Common myeloid progenitor, CD34-positive (primary cell): ENCODE data around the gene TRIM39. TPM values are rescaled to one million over a fixed set of nuclear protein-coding genes. Genes with fewer than 3 reads are reported as not detected.
"Not testable (repeated sequence)": the region's sequence is repeated elsewhere in the genome, so short reads cannot be mapped to it uniquely, and the experiment has no call there.

Source experiments
- CTCF ChIA-PET: fragments of 350-600 bp; sonication (Branson Sonifier 250); formaldehyde crosslinking; loops from one replicate; lab custom pipeline; 2021; ENCODE audit warnings: antibody characterized with exemption; lab: Charles Lee
- POLR2A ChIA-PET: fragments of 350-600 bp; sonication (Branson Sonifier 250); formaldehyde crosslinking; loops from one replicate; lab custom pipeline; 2021; ENCODE audit warnings: antibody characterized with exemption; lab: Charles Lee
- DNase-seq, 3 donors: peaks; one replicate each; pipeline versions ENCODE4 v3.0.0 to v3.0.0-alpha.2; 2013
- H3K27ac ChIP-seq, 2 experiments: 1 replicate in 1 of 2; 2 replicates in 1 of 2; pipeline ENCODE4 v1.7.0; 2013; ENCODE audit warnings: inconsistent platforms in 2 of 2, low read length in 2 of 2, mild to moderate bottlenecking in 2 of 2, low read depth in 1 of 2, moderate library complexity in 1 of 2; ENCODE audit not compliant: severe bottlenecking in 2 of 2, insufficient read depth in 1 of 2, poor library complexity in 1 of 2
- H3K27me3 ChIP-seq, 5 experiments: replicated peaks in 2 of 5; 1 replicate in 3 of 5; 2 replicates in 2 of 5; pipeline versions ENCODE4 v1.6.1 to v1.7.0; 2013; ENCODE audit warnings: low read length in 4 of 5, mild to moderate bottlenecking in 2 of 5, moderate library complexity in 2 of 5, inconsistent platforms in 1 of 5; ENCODE audit not compliant: insufficient read depth in 5 of 5, control insufficient read depth in 4 of 5
- H3K36me3 ChIP-seq, 4 experiments: 1 replicate in 2 of 4; 2 replicates in 2 of 4; pipeline versions ENCODE4 v1.6.1 to v1.7.0; 2013; ENCODE audit warnings: low read length in 3 of 4, control low read depth in 1 of 4, mild to moderate bottlenecking in 1 of 4; ENCODE audit not compliant: control insufficient read depth in 4 of 4, insufficient read depth in 4 of 4
- H3K4me1 ChIP-seq, 4 experiments: 1 replicate in 3 of 4; 2 replicates in 1 of 4; pipeline versions ENCODE4 v1.6.1 to v1.7.1; 2013; ENCODE audit warnings: low read length in 3 of 4, mild to moderate bottlenecking in 3 of 4, control low read depth in 1 of 4, inconsistent platforms in 1 of 4, moderate library complexity in 1 of 4; ENCODE audit not compliant: control insufficient read depth in 4 of 4, insufficient read depth in 4 of 4; ENCODE audit errors: control extremely low read depth in 1 of 4
- H3K4me3 ChIP-seq, 7 experiments: 1 replicate in 4 of 7; 2 replicates in 3 of 7; pipeline versions ENCODE4 v1.5.1 to v1.7.0; 2013; ENCODE audit warnings: mild to moderate bottlenecking in 7 of 7, low read length in 6 of 7, moderate library complexity in 6 of 7, inconsistent platforms in 2 of 7, low read depth in 2 of 7, control low read depth in 1 of 7; ENCODE audit not compliant: insufficient read depth in 4 of 7, control insufficient read depth in 1 of 7; ENCODE audit errors: extremely low read depth in 1 of 7
- H3K9me3 ChIP-seq, 5 experiments: 1 replicate in 4 of 5; 2 replicates in 1 of 5; pipeline versions ENCODE4 v1.6.1 to v1.7.1; 2013; ENCODE audit warnings: low read length in 4 of 5, mild to moderate bottlenecking in 2 of 5, inconsistent platforms in 1 of 5, low read depth in 1 of 5, moderate library complexity in 1 of 5; ENCODE audit not compliant: control insufficient read depth in 4 of 5, insufficient read depth in 2 of 5; ENCODE audit errors: control extremely low read depth in 1 of 5
- WGBS: methylation state at CpG from one replicate; pipeline ENCODE4 v1.1.5; 2013; ENCODE audit not compliant: insufficient coverage; 5-methylcytosine and 5-hydroxymethylcytosine counted together
- polyA plus RNA-seq: library from polyadenylated mRNA; unstranded; fragments of 120-200 nt; gene quantifications from one replicate; pipeline ENCODE4 v1.2.1, GENCODE V29; 2013

TRIM39 gene
- 14.4 TPM for polyA plus RNA-seq

DNA sequence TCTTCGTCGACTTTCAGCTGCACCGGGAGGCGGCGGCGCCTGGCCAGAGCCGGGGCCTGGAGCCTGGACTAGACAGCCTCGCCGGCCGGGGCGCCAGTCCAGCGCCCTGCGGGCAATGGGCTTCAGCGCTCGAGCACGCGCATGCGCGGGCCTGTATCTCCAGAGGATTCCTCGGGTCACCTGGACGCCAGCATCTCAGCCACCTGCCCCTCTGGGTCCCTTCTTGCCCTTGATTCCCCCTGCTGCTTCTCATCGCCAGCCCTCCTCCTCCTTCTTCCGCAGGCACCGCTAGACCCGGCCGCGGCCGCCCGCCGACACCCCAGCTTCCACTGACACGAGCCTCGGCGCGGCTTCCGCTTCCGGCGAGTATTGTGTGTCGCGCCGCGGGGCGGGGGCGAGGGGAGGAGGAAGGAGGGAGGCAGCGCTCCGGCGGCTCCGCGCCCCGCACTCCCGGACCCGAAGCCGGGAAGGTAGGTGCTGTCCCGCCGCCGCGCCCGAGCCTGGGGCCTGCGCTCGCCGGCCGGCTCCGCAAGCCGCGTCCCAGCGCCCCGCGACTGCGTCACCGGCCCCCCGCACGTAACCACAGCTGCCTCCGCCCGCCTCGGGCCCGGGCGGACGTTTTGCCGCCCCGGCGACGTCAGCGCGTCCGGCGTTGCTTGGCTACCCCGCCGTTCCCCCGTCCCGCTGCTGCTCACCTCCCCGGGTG is at the start of gene TRIM39:
Gene TRIM39 (plus strand): TSS at position 402 of the 706 bp plus-strand sequence. CDS start 2,391 bp downstream, outside the sequence.
- Histone ChIP-seq H3K27ac (peak within 1 kb of the TSS; percentile 87 to 96), H3K36me3 (peaks cover 7 to 24% (median 18%) of the 10 kb centered on the region in 4 experiments), H3K4me3 (peak within 1 kb of the TSS; percentile 78 to 96 (median 90)), H3K27me3 (no peaks in the 10 kb centered on the region), H3K9me3 (no peaks in the 10 kb centered on the region), H3K4me1 (peaks cover 12 to 35% (median 28%) of the 10 kb centered on the region in 4 experiments)
- peak; percentile 86 to 93 (median 89) for DNase-seq
- ChIA-PET CTCF (interaction anchor here (1.2 to 1.4 kb wide), 3 partner anchors 9 to 13 kb away, joined by 4 to 5 read pairs (median 4); no protein-coding TSS in a partner anchor), POLR2A (no interaction called here)
- WGBS: under 1% methylated on average over 61 of the region's 90 CpGs

DNA sequence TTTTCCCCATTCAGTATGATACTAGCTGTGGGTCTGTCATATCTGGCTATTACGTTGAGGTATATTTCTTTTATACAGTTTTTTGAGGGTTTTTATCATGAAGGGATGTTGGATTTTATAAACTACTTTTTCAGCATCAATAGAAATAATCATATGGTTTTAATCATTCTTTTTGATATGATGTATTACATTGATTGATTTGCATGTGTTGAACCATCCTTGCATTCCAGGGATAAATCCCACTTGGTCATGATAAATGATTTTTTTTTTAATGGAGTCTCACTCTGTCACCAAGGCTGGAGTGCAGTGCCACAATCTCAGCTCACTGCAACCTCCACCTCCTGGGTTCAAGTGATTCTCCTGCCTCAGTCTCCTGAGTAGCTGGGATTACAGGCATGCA is 45.7 kb upstream of the TRIM39 start:
- H3K27ac ChIP-seq, H3K36me3 ChIP-seq, H3K27me3 ChIP-seq, POLR2A ChIA-PET, H3K4me3 ChIP-seq, H3K4me1 ChIP-seq, CTCF ChIA-PET: not testable (repeated sequence)
- DNase-seq: peak in 2 of 3 donors; percentile 26 to 48
- no CpG with 5 or more reads among the region's 1 CpG for WGBS
- H3K9me3 ChIP-seq: peaks cover 4 to 71% (median 42%) of the 10 kb centered on the region in 5 experiments

DNA sequence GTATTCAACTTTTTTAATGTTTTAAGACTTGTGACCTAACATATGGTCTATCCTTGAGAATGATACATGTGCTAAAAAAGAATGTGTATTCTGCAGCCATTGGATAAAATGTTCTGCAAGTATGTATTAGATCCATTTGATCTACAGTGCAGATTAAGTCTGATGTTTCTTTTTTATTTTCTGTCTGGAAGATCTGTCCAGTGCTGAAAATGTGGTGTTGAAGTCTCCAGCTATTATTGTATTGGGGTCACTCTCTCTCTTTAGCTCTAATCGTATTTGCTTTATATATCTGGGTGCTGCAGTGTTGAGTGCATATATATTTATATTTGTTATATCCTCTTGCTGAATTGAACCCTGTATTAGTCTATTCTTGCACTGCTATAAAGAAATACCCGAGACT is 44.2 kb upstream of the TRIM39 start:
- no peaks in the 10 kb centered on the region for H3K4me1 ChIP-seq
- no CpG with 5 or more reads among the region's 2 CpGs for WGBS
- H3K9me3 ChIP-seq: peaks cover 6 to 81% (median 46%) of the 10 kb centered on the region in 5 experiments
- no peaks in the 10 kb centered on the region for H3K36me3 ChIP-seq
- POLR2A ChIA-PET: no interaction called here
- CTCF ChIA-PET: no interaction called here
- DNase-seq: no peak
- no peak overlapping the region for H3K27ac ChIP-seq
- no peaks in the 10 kb centered on the region for H3K27me3 ChIP-seq
- no peak overlapping the region for H3K4me3 ChIP-seq

DNA sequence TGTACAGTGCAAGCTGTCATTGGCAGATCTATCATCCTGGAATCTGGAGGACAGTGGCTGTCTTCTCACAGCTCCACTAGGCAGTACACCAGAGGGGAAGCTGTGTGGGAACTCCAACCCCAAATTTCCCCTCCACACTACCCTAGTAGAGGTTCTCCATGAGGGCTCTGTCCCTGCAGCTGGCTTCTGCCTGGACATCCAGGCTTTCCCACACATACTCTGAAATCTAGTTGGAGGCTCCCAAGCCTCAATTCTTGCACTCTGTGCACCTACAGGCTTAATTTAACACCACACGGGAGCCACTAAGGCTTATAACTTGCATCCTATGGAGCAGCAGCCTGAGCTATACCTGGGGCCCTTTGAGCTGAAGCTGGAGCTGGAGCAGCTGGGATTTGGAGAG is 43.0 kb upstream of the TRIM39 start:
- H3K9me3 ChIP-seq: peaks cover 6 to 84% (median 52%) of the 10 kb centered on the region in 5 experiments
- peaks cover 4 to 6% (median 5%) of the 10 kb centered on the region in 4 experiments for H3K36me3 ChIP-seq
- CTCF ChIA-PET: interaction anchor here (1.1 kb wide), 1 partner anchor 23 kb away, joined by 3 read pairs; no protein-coding TSS in a partner anchor
- no peak overlapping the region for H3K4me3 ChIP-seq
- H3K4me1 ChIP-seq: no peaks in the 10 kb centered on the region
- H3K27ac ChIP-seq: no peak overlapping the region
- no peaks in the 10 kb centered on the region for H3K27me3 ChIP-seq
- WGBS: 100% methylated on average over 1 of the region's 1 CpG
- POLR2A ChIA-PET: interaction anchor here (0.6 kb wide), 1 partner anchor 12 kb away, joined by 3 read pairs; no protein-coding TSS in a partner anchor
- DNase-seq: no peak

DNA sequence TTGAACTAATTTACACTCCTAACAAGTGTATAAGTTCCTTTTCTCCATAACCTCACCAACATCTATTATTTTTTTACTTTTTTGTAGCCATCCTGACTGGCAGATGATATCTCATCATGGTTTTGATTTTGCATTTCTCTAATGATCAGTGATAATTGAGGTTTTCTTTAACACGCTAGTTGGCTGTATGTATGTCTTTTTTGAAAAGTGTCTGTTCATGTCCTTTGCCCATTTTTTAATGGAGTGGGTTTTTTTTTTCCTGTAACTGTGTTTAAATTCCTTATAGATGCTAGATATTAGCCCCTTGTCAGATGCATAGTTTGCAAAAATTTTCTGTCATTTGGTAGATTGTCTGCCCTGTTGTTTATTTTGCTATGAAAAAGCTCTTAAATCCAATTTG is 39.6 kb upstream of the TRIM39 start:
- Histone ChIP-seq H3K36me3 (peaks cover 13 to 38% (median 35%) of the 10 kb centered on the region in 4 experiments), H3K27ac (no peak overlapping the region), H3K9me3 (peaks cover 4 to 75% (median 43%) of the 10 kb centered on the region in 5 experiments), H3K4me1 (no peaks in the 10 kb centered on the region), H3K27me3 (no peaks in the 10 kb centered on the region), H3K4me3 (no peak overlapping the region)
- WGBS: no CpG with 5 or more reads among the region's 1 CpG
- CTCF ChIA-PET: no interaction called here
- no peak for DNase-seq
- POLR2A ChIA-PET: no interaction called here

DNA sequence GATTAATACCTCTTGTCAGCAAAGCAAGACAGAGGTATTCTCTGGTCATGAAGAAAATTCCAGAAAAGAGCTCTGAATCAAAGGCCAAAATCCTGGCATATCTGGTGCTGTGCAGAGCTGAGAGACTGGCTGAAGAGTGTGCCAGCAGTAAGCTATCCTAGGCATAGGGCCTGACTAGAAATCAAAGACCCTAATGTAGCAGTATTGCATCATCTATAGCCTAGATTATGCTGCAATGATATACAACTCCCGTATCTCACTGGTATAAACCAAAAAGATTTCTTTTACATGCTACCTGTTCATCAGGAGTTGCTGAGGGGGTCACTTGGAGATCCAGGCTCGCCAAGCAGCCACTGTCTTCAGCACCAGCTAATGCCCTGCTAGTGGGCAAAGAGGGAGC is 30.9 kb upstream of the TRIM39 start:
- WGBS: 92% methylated on average over 2 of the region's 2 CpGs
- no peak overlapping the region for H3K27ac ChIP-seq
- no peak overlapping the region for H3K4me3 ChIP-seq
- ChIA-PET POLR2A (interaction anchor here (0.9 kb wide), 1 partner anchor 537 kb away, joined by 3 read pairs; no protein-coding TSS in a partner anchor), CTCF (no interaction called here)
- DNase-seq: no peak
- H3K4me1 ChIP-seq: no peaks in the 10 kb centered on the region
- H3K27me3 ChIP-seq: no peaks in the 10 kb centered on the region
- H3K36me3 ChIP-seq: peaks cover 14 to 49% (median 37%) of the 10 kb centered on the region in 4 experiments
- H3K9me3 ChIP-seq: no peaks in the 10 kb centered on the region

DNA sequence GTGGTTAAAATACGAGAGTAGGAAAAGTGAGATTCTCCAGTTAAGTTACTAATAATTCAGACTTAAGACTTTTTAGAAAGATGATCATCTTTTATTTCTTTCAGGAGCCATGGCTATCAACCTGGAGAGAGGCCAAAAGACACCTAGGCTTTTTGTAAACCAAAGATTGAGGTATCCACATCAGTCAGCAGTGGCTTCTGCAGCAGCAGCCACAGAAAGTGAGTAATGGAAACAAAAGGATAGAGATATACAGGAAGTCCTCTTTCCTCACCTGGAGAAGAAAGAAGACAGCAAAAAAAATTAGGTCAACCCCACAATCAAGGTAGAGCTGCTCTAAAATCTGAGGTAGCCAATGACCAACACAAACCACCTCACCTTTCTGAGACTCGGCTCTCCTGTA is 22.7 kb upstream of the TRIM39 start:
- DNase-seq: no peak
- Histone ChIP-seq H3K9me3 (peaks cover 0 to 12% (median 4%) of the 10 kb centered on the region in 5 experiments), H3K36me3 (peaks cover 0 to 49% (median 30%) of the 10 kb centered on the region in 4 experiments), H3K4me1 (no peaks in the 10 kb centered on the region), H3K27ac (no peak overlapping the region), H3K4me3 (no peak overlapping the region), H3K27me3 (no peaks in the 10 kb centered on the region)
- WGBS: no CpG with 5 or more reads among the region's 2 CpGs
- CTCF ChIA-PET: no interaction called here
- POLR2A ChIA-PET: no interaction called here
